ENCODE data around the gene PRKG1. TPM values are rescaled to one million over a fixed set of nuclear protein-coding genes. Genes with fewer than 3 reads are reported as not detected.

PRKG1 gene
- total and polyA plus RNA-seq, 4 donors = 0.46 to 5.1 (median 1.5) TPM

GRCh38 chr10:51363415-51363814, 289.1 kb downstream of the PRKG1 start:
- no peak for TF ChIP-seq ZBTB33 (IDR thresholded peaks at IDR 0.05)
- no peak for TF ChIP-seq TAF1 (conservative IDR thresholded peaks at IDR 0.05)
- no peak for TF ChIP-seq HNF4G (IDR thresholded peaks at IDR 0.05)
- TF ChIP-seq ATF3 (IDR thresholded peaks at IDR 0.05) = no peak
- no peak for TF ChIP-seq NR2F2 (IDR thresholded peaks at IDR 0.05)
- no peak for TF ChIP-seq GABPA (IDR thresholded peaks at IDR 0.05 in 1 of 2, conservative IDR thresholded peaks at IDR 0.05 in 1 of 2)
- no peak for TF ChIP-seq YY1 (IDR thresholded peaks at IDR 0.05)
- TF ChIP-seq MAX (IDR thresholded peaks at IDR 0.05) = no peak
- TF ChIP-seq, protein P1, sequence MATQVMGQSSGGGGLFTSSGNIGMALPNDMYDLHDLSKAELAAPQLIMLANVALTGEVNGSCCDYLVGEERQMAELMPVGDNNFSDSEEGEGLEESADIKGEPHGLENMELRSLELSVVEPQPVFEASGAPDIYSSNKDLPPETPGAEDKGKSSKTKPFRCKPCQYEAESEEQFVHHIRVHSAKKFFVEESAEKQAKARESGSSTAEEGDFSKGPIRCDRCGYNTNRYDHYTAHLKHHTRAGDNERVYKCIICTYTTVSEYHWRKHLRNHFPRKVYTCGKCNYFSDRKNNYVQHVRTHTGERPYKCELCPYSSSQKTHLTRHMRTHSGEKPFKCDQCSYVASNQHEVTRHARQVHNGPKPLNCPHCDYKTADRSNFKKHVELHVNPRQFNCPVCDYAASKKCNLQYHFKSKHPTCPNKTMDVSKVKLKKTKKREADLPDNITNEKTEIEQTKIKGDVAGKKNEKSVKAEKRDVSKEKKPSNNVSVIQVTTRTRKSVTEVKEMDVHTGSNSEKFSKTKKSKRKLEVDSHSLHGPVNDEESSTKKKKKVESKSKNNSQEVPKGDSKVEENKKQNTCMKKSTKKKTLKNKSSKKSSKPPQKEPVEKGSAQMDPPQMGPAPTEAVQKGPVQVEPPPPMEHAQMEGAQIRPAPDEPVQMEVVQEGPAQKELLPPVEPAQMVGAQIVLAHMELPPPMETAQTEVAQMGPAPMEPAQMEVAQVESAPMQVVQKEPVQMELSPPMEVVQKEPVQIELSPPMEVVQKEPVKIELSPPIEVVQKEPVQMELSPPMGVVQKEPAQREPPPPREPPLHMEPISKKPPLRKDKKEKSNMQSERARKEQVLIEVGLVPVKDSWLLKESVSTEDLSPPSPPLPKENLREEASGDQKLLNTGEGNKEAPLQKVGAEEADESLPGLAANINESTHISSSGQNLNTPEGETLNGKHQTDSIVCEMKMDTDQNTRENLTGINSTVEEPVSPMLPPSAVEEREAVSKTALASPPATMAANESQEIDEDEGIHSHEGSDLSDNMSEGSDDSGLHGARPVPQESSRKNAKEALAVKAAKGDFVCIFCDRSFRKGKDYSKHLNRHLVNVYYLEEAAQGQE (IDR thresholded peaks at IDR 0.05) = no peak
- no peak for TF ChIP-seq RXRA (IDR thresholded peaks at IDR 0.05)
- no peak for TF ChIP-seq RAD21 (IDR thresholded peaks at IDR 0.05)
- TF ChIP-seq SP1 (IDR thresholded peaks at IDR 0.05) = no peak
- TF ChIP-seq JUND (IDR thresholded peaks at IDR 0.05) = no peak
- no peak for TF ChIP-seq FOXA1 (IDR thresholded peaks at IDR 0.05)
- TF ChIP-seq EGR1 (IDR thresholded peaks at IDR 0.05; ENCODE audit: low read depth in 2 of 2) = no peak
- no peak for TF ChIP-seq FOXA2 (IDR thresholded peaks at IDR 0.05)
- TF ChIP-seq HNF4A (conservative IDR thresholded peaks at IDR 0.05) = no peak
- TF ChIP-seq, protein P2, sequence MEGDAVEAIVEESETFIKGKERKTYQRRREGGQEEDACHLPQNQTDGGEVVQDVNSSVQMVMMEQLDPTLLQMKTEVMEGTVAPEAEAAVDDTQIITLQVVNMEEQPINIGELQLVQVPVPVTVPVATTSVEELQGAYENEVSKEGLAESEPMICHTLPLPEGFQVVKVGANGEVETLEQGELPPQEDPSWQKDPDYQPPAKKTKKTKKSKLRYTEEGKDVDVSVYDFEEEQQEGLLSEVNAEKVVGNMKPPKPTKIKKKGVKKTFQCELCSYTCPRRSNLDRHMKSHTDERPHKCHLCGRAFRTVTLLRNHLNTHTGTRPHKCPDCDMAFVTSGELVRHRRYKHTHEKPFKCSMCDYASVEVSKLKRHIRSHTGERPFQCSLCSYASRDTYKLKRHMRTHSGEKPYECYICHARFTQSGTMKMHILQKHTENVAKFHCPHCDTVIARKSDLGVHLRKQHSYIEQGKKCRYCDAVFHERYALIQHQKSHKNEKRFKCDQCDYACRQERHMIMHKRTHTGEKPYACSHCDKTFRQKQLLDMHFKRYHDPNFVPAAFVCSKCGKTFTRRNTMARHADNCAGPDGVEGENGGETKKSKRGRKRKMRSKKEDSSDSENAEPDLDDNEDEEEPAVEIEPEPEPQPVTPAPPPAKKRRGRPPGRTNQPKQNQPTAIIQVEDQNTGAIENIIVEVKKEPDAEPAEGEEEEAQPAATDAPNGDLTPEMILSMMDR (IDR thresholded peaks at IDR 0.05; ENCODE audit: low read depth, low read length, missing input control) = no peak
- H3K36me3 ChIP-seq (ENCODE audit: control insufficient read depth in 4 of 4, insufficient read depth in 3 of 4, low read depth in 1 of 4, low read length in 3 of 4) = no peaks in the 10 kb centered on the region
- H3K9me3 ChIP-seq (ENCODE audit: control insufficient read depth in 4 of 4, low read length in 3 of 4) = no peaks in the 10 kb centered on the region
- H3K4me3 ChIP-seq (ENCODE audit: low read depth in 1 of 3, low read length in 3 of 3) = no peak overlapping the region
- H3K4me1 ChIP-seq (ENCODE audit: control insufficient read depth in 4 of 4, insufficient read depth in 4 of 4, low read length in 3 of 4) = no peaks in the 10 kb centered on the region
- H3K27ac ChIP-seq (ENCODE audit: low read depth in 1 of 2, low read length in 2 of 2) = no peak overlapping the region
- WGBS = 67% methylated on average over 4 of the region's 4 CpGs
- H3K9ac ChIP-seq (ENCODE audit: low read depth in 1 of 2, low read length in 2 of 2) = no peak overlapping the region
- H3K27me3 ChIP-seq (ENCODE audit: control insufficient read depth in 4 of 4, insufficient read depth in 4 of 4, low read length in 3 of 4) = peaks cover 0 to 4% (median 0%) of the 10 kb centered on the region in 4 donors
- no peak for DNase-seq (ENCODE audit: low spot score)
